Caco-2 (cell line): Measurements from ENCODE around the gene DDRGK1. TPM values are rescaled to one million over a fixed set of nuclear protein-coding genes. Genes with fewer than 3 reads are reported as not detected.
A peak's percentile ranks its signal among the peaks of the same experiment; 100 is the strongest.

Experiments used
- BruUV-seq: library from RNA; stranded (reverse); fragments of 400-500 nt; replicated peaks from 2 replicates; lab custom pipeline; 2021; lab: Mats Ljungman, UMichigan
- CTCF ChIA-PET: fragments of 300-600 bp; sonication (Branson Sonifier 250); formaldehyde crosslinking; loops from one replicate; lab custom pipeline; 2022; ENCODE audit warnings: antibody characterized with exemption; lab: Charles Lee
- POLR2A ChIA-PET: fragments of 300-600 bp; sonication (Branson Sonifier 250); formaldehyde crosslinking; loops from one replicate; lab custom pipeline; 2022; ENCODE audit warnings: antibody characterized with exemption; lab: Charles Lee
- DNase-seq, 2 experiments: peaks; one replicate each; pipeline versions ENCODE4 v3.0.0 to v3.0.0-alpha.2; 2020 to 2022
- H3K27me3 ChIP-seq: replicated peaks from 2 replicates; pipeline ENCODE4 v1.6.0; 2011; ENCODE audit warnings: low read length; ENCODE audit not compliant: control insufficient read depth, insufficient read depth
- H3K36me3 ChIP-seq: 2 replicates; pipeline ENCODE4 v1.5.1; 2011; ENCODE audit warnings: low read length; ENCODE audit not compliant: control insufficient read depth, insufficient read depth
- H3K4me1 ChIP-seq: fragments of 250-450 bp; sonication (Bioruptor Pico); 2 replicates; pipeline ENCODE4 v1.5.1; 2020; ENCODE audit warnings: mild to moderate bottlenecking
- H3K4me3 ChIP-seq: 2 replicates; pipeline ENCODE4 v1.5.1; 2011; ENCODE audit warnings: low read depth, mild to moderate bottlenecking, control low read depth, low read length
- H3K9me3 ChIP-seq: fragments of 250-450 bp; sonication (Bioruptor Pico); 2 replicates; pipeline ENCODE4 v1.5.1; 2020; ENCODE audit warnings: mild to moderate bottlenecking, moderate library complexity
- H3K27ac Mint-ChIP-seq: one replicate; pipeline ENCODE4 v1.8.0; 2022; ENCODE audit warnings: mixed read lengths; ENCODE audit not compliant: unreplicated experiment
- H3K27me3 Mint-ChIP-seq: one replicate; pipeline ENCODE4 v1.8.0; 2022; ENCODE audit warnings: mixed read lengths; ENCODE audit not compliant: insufficient read depth, unreplicated experiment
- H3K36me3 Mint-ChIP-seq: one replicate; pipeline ENCODE4 v1.8.0; 2022; ENCODE audit warnings: mild to moderate bottlenecking, mixed read lengths; ENCODE audit not compliant: insufficient read depth, unreplicated experiment
- H3K4me1 Mint-ChIP-seq: one replicate; pipeline ENCODE4 v1.8.0; 2022; ENCODE audit warnings: low read depth, mixed read lengths; ENCODE audit not compliant: unreplicated experiment
- H3K4me3 Mint-ChIP-seq: one replicate; pipeline ENCODE4 v1.8.0; 2022; ENCODE audit warnings: mild to moderate bottlenecking, moderate library complexity, mixed read lengths; ENCODE audit not compliant: unreplicated experiment
- H3K9me3 Mint-ChIP-seq: one replicate; pipeline ENCODE4 v1.8.0; 2022; ENCODE audit warnings: mixed read lengths; ENCODE audit not compliant: unreplicated experiment
- CTCF ChIP-seq, 2 experiments: fragments of 200-600 bp in 1 of 2; IDR thresholded peaks; 1 replicate in 1 of 2; 2 replicates in 1 of 2; pipeline versions ENCODE4 v1.5.1 to v1.8.0; 2011 to 2022; ENCODE audit warnings: antibody characterized with exemption in 1 of 2, control low read depth in 1 of 2, inconsistent platforms in 1 of 2, low read depth in 1 of 2, low read length in 1 of 2, mild to moderate bottlenecking in 1 of 2, moderate library complexity in 1 of 2; ENCODE audit not compliant: insufficient read depth in 1 of 2, severe bottlenecking in 1 of 2, unreplicated experiment in 1 of 2
- intact Hi-C: fragments of 100-400 bp; cut with micrococcal nuclease; formaldehyde crosslinking; loops from one replicate; pipeline ENCODE4 v1.10.0; 2022; ENCODE audit not compliant: unreplicated experiment
- total RNA-seq: library from RNA; stranded (reverse); gene quantifications from 2 replicates; pipeline ENCODE4 v1.2.3, GENCODE V29; 2022

Gene DDRGK1
- total RNA-seq, 1 experiment from 2014 or later: 84.8 TPM

GRCh38 chr20:3161316-3162079, 43.0 kb downstream of the DDRGK1 start:
- no peak for DNase-seq
- Histone ChIP-seq H3K4me1 (peaks cover 8% of the 10 kb centered on the region; the same call in 1 of the 2 replicates), H3K4me3 (no peak overlapping the region), H3K9me3 (no peaks in the 10 kb centered on the region), H3K36me3 (no peaks in the 10 kb centered on the region; the same call in 1 of the 2 replicates), H3K27me3 (no peaks in the 10 kb centered on the region)
- Mint-ChIP-seq H3K4me3 (no peak overlapping the region), H3K27me3 (no peaks in the 10 kb centered on the region), H3K4me1 (peaks cover 16% of the 10 kb centered on the region), H3K27ac (no peak overlapping the region), H3K36me3 (peaks cover 8% of the 10 kb centered on the region), H3K9me3 (no peaks in the 10 kb centered on the region)
- ChIA-PET CTCF (no interaction called here), POLR2A (no interaction called here)
- BruUV-seq: no TSS peak
- no peak for TF ChIP-seq CTCF (IDR thresholded peaks at IDR 0.05; ENCODE audit: insufficient read depth in 1 of 2, low read depth in 1 of 2, low read length in 1 of 2, severe bottlenecking in 1 of 2, unreplicated experiment in 1 of 2)
- intact Hi-C loops: no loop called here

GRCh38 chr20:3160418-3160817, 44.1 kb downstream of the DDRGK1 start:
- ChIA-PET POLR2A (interaction anchor here (0.5 to 1.4 kb wide), 3 partner anchors 15 to 496 kb away, joined by 3 to 7 read pairs (median 3); no protein-coding TSS in a partner anchor), CTCF (interaction anchor here (0.6 to 1.0 kb wide), 2 partner anchors 12 to 64 kb away, joined by 3 to 5 read pairs; no protein-coding TSS in a partner anchor)
- Histone ChIP-seq H3K9me3 (no peaks in the 10 kb centered on the region), H3K4me1 (peaks cover 8% of the 10 kb centered on the region; the same call in 1 of the 2 replicates), H3K27me3 (no peaks in the 10 kb centered on the region), H3K36me3 (no peaks in the 10 kb centered on the region; the same call in 1 of the 2 replicates), H3K4me3 (peak overlapping the region; percentile 97)
- no peaks in the 10 kb centered on the region for H3K9me3 Mint-ChIP-seq
- H3K4me1 Mint-ChIP-seq: peaks cover 16% of the 10 kb centered on the region
- DNase-seq: no peak
- H3K27ac Mint-ChIP-seq: no peak overlapping the region
- H3K4me3 Mint-ChIP-seq: peak overlapping the region; percentile 89
- no peaks in the 10 kb centered on the region for H3K27me3 Mint-ChIP-seq
- peaks cover 12% of the 10 kb centered on the region for H3K36me3 Mint-ChIP-seq
- BruUV-seq: no TSS peak
- no peak for TF ChIP-seq CTCF (IDR thresholded peaks at IDR 0.05; ENCODE audit: insufficient read depth in 1 of 2, low read depth in 1 of 2, low read length in 1 of 2, severe bottlenecking in 1 of 2, unreplicated experiment in 1 of 2)
- intact Hi-C loops: no loop called here

GRCh38 chr20:3158968-3159431, 45.5 kb downstream of the DDRGK1 start:
- peak overlapping the region; percentile 97 for H3K4me3 ChIP-seq
- H3K27me3 ChIP-seq: no peaks in the 10 kb centered on the region
- H3K27me3 Mint-ChIP-seq: no peaks in the 10 kb centered on the region
- H3K9me3 ChIP-seq: no peaks in the 10 kb centered on the region
- H3K36me3 ChIP-seq: no peaks in the 10 kb centered on the region; the same call in 1 of the 2 replicates
- CTCF ChIA-PET: interaction anchor here (0.7 to 0.8 kb wide), 2 partner anchors 15 to 114 kb away, joined by 3 read pairs; partner anchors contain the start of gene LZTS3
- BruUV-seq: no TSS peak
- POLR2A ChIA-PET: interaction anchor here (0.6 to 1.4 kb wide), 3 partner anchors 9 to 158 kb away, joined by 3 to 7 read pairs (median 4); no protein-coding TSS in a partner anchor
- peak overlapping the region; percentile 89 for H3K4me3 Mint-ChIP-seq
- peaks cover 8% of the 10 kb centered on the region; the same call in 1 of the 2 replicates for H3K4me1 ChIP-seq
- TF ChIP-seq CTCF (IDR thresholded peaks at IDR 0.05; ENCODE audit: insufficient read depth in 1 of 2, low read depth in 1 of 2, low read length in 1 of 2, severe bottlenecking in 1 of 2, unreplicated experiment in 1 of 2): no peak
- peak overlapping the region; percentile 94 for H3K27ac Mint-ChIP-seq
- H3K9me3 Mint-ChIP-seq: no peaks in the 10 kb centered on the region
- intact Hi-C loops: no loop called here
- peaks cover 24% of the 10 kb centered on the region for H3K36me3 Mint-ChIP-seq
- peaks cover 16% of the 10 kb centered on the region for H3K4me1 Mint-ChIP-seq
- no peak for DNase-seq
